ENCODE data around the gene NOSIP.

Gene NOSIP

GRCh38 chr19:49594993-49595818, 14.8 kb upstream of the NOSIP start:
- DNase-seq, result no peak

- DNase-seq, result no peak
Measured at GRCh38 chr19:49594157-49594992, 14.0 kb upstream of the NOSIP start.

DNA sequence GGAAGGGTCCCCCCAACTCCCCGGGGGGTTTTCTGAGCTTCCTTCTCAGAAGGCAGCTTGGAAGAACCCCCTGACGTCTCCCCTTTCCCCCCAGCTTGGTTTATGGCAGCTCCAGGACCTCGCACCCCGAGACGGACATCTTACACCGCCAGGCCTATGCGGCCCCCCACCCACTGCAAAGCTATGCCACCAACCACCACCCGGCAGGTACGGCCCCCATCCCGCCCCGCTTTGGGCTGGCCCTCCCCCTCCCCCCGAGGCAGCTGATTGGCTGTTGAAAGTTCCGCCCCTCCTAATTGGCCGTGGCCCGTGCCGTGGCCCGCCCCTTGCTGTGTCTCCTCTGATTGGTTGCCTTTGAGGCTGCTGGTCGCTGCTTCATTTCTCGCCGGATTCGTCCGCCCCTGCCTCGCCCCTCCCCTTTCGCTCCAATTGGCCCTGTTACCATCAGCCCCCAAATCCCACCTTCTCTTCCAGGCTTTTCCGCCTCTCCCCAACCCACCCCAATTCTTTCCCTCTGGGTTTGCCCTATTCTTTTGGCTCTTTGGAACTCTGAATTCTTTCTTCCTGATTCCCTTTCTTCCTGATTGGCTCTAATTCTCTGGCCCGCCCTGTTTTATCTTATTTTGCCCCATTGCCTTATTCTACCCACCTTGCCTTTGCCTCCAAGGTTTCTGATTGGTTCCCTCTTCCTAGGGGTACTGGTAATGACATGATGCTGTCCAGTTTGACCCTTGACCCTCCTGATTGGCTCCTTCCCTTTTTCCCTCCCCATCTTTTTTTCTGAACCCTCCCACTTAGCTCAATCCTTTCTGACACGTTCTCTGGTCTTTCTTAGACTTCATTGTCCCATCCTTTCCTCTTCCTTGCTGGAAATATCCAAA, 13.1 kb upstream of the NOSIP start:
- DNase-seq, result no peak

DNA sequence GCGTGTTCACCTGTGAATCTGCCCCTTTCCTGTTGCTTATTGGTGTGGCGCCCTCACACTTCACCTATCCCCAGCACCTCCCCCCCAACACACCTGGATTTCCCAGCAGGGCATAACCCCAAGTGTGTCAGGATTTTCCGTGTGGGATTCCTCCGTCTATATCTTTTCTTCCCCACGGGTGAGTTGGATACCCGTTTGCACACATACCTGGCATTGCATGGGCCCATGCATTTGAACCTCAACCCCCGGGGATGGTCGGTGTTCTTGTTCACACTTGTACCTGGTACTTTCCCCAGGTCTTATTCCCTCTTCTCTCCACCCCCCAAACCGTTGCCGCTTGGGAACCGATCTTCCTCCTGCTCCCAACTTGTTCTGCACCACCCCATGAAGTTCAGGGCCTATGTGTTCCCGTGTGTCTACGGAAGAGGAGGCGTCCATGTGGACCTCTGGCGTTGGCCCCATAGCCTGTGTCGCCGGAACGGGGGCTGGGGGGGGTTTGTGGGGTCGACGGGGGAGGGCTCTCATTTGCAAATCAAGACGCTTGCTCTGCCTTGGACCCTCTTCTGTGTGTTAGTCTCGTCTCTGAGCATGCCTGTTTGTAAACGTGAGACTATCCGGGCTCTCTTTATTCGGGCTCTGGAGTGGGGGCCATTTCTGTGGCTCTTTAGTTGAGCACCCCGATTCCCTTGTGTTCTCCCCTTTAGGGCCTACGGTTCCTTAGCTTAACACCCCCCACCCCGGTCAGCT, 12.3 kb upstream of the NOSIP start:
- no peak for DNase-seq

GRCh38 chr19:49591731-49592485, 11.6 kb upstream of the NOSIP start:
- DNase-seq, result peak; percentile 24

DNA sequence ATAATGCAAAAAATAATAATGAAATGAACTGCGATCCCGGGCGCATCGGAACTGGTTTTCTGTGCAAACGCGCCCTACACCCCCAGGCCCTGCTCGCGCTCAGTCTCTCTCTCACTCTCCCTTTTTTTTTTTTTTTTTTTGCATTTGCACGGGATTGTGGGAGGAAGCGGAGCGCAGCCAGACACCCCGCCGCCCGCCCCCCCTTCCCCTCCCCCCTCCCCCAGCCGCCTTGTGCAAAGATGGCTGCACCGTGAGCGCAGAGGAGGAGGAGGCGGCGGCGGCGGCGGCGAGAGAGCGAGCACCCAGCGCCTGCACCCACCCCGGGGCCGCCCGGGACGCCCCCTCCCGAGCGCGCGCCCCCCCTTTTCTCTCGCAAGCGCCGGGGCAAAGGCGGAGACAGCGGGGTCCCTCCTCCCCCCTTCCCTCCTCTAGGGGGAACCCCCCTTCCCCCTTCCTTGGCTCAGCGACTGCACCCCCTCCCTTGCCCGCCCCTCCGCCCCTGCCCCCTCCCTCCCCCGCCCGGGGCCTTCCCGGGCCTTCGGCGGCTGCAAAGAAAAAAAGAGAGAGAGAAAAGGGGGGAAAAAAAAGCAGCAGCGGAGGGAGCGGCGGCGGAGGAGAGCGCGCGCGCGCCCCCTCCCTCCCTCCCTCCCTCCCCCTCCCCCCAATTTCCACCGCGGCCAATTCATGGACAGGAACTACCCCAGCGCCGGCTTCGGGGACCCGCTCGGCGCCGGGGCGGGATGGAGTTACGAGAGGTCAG, 10.8 kb upstream of the NOSIP start, which contains the start of gene PRR12:
PRR12 (plus strand) TSS at position 212 of the 760 bp plus-strand sequence; CDS start at position 685, 473 bp downstream.
- peak; percentile 43 for DNase-seq

DNA sequence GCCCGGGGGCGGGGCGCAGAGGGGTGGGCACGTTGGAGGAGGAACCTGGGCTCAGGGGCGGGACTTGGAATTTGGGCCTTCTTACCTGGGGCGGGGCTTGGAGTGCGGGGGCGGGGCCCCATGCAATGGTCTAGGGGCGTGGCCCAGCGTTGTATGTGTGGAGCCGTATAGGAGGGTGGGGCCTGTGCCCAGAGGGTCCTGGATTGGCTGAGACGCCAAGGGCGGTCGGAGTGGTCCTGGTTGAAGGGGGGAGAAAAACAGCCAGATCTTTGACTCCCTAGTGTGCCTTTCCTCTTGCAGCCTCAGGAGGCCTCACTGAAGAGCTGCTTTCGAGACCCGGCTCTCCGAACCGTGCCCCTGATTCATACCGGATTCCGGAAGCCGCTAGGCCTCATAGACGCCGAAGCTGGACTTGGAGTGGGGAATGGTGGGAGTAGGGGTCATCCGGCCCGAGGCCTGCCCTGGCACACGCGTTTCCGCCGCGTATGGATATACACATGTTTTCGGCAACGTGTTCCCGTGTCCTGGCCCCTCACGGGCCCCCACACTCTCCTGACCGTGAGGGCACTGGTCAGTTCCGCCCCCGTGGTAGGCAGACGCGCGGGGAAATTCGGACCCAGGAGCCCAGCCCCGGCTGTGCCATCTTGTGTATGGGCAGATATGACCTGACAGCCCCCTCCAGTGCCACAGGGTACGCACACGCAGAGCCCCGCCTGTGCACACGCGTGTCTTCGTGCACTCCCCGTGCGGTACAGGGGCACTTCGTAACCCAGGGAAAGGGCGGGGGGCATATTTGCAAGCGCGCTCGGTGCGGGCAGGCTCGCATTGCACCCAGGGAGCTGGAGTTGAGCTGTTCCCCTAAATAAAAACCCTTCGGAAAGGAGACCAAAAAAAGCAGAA, 10.0 kb upstream of the NOSIP start:
- peak; percentile 95 for DNase-seq

GRCh38 chr19:49589502-49589905, 9.1 kb upstream of the NOSIP start:
- DNase-seq, result peak; percentile 21

DNA sequence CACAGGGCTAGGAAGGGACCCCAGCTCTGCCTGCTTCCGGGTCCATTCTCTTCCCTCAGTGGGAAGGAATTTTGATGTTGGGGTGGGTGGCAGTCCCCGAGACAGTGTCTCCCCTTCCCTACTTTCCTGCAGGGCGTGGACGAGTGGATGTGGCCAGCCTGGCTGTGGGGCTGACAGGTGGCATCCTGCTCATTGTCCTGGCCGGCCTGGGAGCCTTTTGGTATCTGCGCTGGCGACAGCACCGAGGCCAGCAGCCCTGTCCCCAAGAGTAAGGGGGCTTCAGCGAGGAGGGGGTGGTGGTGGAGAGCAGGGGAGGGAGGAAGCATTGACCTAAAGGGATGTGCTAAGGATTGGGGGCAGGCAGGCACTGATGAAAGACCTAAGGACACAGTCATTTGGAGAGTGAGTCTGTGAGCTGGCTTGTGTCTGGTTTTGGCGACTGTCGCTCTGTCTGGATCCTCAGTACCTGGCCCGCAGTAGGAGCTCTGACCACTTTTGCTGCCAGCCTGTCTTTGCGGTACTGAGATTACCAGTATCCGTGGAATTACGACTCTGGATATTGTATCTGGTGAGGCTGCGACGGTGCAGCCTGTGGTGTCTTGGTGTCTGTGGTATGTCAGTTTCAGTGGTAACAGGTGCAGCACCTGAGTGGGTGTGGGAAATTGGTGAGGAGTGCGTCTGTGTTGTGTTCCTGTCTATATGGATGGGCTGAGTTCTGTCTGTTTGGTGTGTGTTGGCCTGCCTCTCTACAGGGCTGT, 8.2 kb upstream of the NOSIP start:
- no peak for DNase-seq

GRCh38 chr19:49587227-49587626, 6.9 kb upstream of the NOSIP start:
- no peak for DNase-seq

DNA sequence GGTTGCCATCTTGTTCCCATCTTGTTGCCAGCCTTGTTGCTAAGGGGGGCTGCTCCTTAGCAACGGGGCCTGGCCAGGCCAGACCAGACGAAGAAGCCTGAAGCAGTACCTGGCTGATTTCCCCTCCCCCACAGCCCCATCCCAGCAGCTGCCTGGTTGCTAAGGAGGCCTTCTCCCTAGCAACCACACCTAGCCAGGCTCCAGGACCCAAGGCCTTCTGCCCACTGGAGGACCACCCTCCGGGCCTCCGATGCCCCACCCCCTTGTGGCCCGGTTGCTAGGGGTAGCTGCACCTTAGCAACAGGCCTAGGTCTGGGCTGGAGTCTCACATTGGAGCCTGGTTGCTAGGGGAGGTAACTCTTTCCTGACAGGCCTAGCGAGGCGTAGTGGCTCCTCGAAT, 4.7 kb upstream of the NOSIP start:
- DNase-seq, result peak; percentile 77

- DNase-seq, result no peak
Measured at GRCh38 chr19:49583239-49583638, 2.9 kb upstream of the NOSIP start.

DNA sequence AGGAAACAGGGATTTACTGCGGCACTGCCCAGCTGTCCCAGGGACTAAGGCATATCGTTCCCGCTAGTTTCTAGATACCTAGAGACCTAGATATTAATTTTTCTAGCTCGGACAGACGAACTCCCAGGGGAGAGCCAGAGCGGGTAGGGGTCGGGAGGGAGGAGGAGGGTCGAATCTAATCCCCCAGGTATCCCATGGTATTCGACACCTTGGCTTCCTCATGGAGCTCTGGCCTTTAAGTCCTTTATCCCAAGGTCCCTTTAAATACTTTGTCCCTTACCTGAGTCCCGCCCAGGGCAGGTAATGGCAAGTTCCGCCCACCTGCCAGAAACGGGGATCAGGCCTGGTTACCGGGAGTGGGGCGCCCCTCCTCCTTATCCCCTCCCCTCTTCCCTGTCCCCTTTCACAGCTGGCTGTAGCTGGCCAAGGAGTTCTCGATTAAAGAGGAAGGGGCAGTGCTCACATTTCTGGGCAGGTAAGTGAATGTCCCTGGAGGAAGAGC, 702 bp upstream of the NOSIP start, which contains the start of gene PRRG2:
PRRG2 (plus strand) TSS at position 310 of the 502 bp plus-strand sequence. CDS start 1,904 bp downstream, outside the sequence.
- DNase-seq, result peak; percentile 7

GRCh38 chr19:49579947-49580263, 451 bp downstream of the NOSIP start:
- DNase-seq, result no peak

- DNase-seq, result no peak
Measured at GRCh38 chr19:49579193-49579592, 1.2 kb downstream of the NOSIP start.

DNA sequence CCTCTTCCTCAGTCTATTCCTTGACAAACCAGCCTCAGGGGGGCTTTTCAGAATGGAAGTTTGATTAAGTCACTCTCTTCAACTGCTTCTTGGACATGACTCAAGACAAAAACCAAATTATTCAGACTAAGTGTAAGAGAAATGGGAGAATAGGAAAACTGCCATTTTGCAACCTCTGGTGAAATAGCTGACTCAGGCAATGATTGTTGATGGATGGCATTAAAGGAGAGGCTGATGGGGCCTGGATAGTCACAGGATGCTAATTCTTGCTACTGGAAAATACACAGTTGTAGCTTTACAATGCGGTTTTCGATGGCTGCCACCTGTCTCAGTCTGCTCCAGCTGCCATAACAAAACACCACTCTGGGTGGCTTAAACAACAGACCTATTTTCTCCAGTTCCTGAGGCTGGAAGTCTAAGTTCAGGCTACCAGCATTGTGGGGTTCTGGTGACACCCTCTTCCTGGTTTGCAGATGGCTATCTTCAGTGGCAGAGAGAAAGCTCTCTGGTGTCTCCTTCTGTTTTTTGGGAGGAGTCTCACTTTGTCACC, 6.1 kb downstream of the NOSIP start:
- no peak for DNase-seq

- no peak for DNase-seq
Measured at GRCh38 chr19:49573425-49573824, 6.9 kb downstream of the NOSIP start.

DNA sequence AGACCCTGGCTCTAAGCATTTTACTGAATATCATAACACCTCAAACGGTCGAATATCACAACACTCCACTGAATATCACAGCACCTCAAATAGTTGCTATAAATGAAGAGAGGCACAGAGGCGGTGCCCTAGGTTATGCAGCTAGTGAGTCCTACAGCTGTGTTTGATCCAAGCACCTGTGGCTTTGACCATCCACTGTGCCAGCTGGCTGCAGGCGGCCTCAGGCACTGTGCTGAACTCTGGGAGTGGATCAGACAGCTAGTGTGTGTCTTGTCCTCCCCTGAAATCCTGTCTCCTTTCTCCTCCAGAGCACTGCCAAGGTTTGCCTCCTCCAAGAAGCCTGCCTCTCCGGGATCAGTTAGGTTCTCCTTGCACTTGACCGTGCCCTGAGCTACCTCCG, 7.3 kb downstream of the NOSIP start:
- no peak for DNase-seq

Measured in DMS79 treated with DMSO at 0.1 percent for 48 hours (cell line).